ENCODE measurements around the gene SNED1.
A peak's percentile ranks its signal among the peaks of the same experiment; 100 is the strongest.
"Not testable (repeated sequence)": the region's sequence is repeated elsewhere in the genome, so short reads cannot be mapped to it uniquely, and the experiment has no call there.

SNED1 gene

GRCh38 chr2:241084856-241085444 is 86.5 kb downstream of the SNED1 start:
- no peak for DNase-seq (ENCODE audit: low spot score)

- no peak for DNase-seq (ENCODE audit: low spot score)
These were observed 89.2 kb downstream of the SNED1 start for GRCh38 chr2:241087420-241088268.

- no peak for DNase-seq (ENCODE audit: low spot score)
These were observed 90.0 kb downstream of the SNED1 start for GRCh38 chr2:241088376-241088775.

GRCh38 chr2:241088791-241089732 is 90.6 kb downstream of the SNED1 start:
- no peak for DNase-seq (ENCODE audit: low spot score)

GRCh38 chr2:241091201-241091600 is 92.8 kb downstream of the SNED1 start:
- no peak for DNase-seq (ENCODE audit: low spot score)

- no peak for DNase-seq (ENCODE audit: low spot score)
These were observed 93.5 kb downstream of the SNED1 start for GRCh38 chr2:241091734-241092445.

GRCh38 chr2:241092677-241093076 is 94.3 kb downstream of the SNED1 start:
- DNase-seq (ENCODE audit: low spot score), result no peak

GRCh38 chr2:241093133-241093781 is 94.8 kb downstream of the SNED1 start:
- DNase-seq (ENCODE audit: low spot score), result not testable (repeated sequence)

GRCh38 chr2:241094172-241094571 is 95.8 kb downstream of the SNED1 start:
- no peak for DNase-seq (ENCODE audit: low spot score)

GRCh38 chr2:241094924-241095420 is 96.6 kb downstream of the SNED1 start:
- DNase-seq (ENCODE audit: low spot score), result no peak

- no peak for DNase-seq (ENCODE audit: low spot score)
These were observed 97.3 kb downstream of the SNED1 start for GRCh38 chr2:241095594-241096290.

GRCh38 chr2:241096979-241097378 is 98.6 kb downstream of the SNED1 start:
- no peak for DNase-seq (ENCODE audit: low spot score)

GRCh38 chr2:241099246-241099645 is 100.8 kb downstream of the SNED1 start:
- no peak for DNase-seq (ENCODE audit: low spot score)

GRCh38 chr2:241102239-241102803 is 103.9 kb downstream of the SNED1 start, which contains the start of gene MTERF4:
MTERF4 (minus strand) TSS chr2:241102287; CDS start chr2:241102273, 14 bp downstream.
- peak; percentile 86 for DNase-seq (ENCODE audit: low spot score)

GRCh38 chr2:241103176-241103595 is 104.8 kb downstream of the SNED1 start:
- DNase-seq (ENCODE audit: low spot score), result peak; percentile 18

GRCh38 chr2:241104611-241105010 is 106.2 kb downstream of the SNED1 start:
- not testable (repeated sequence) for DNase-seq (ENCODE audit: low spot score)

- no peak for DNase-seq (ENCODE audit: low spot score)
These were observed 107.2 kb downstream of the SNED1 start for GRCh38 chr2:241105641-241106040.

- DNase-seq (ENCODE audit: low spot score), result no peak
These were observed 108.8 kb downstream of the SNED1 start for GRCh38 chr2:241107031-241107783.
